GM19438 (cell line): Measurements from ENCODE around the gene BRMS1.
A peak's percentile ranks its signal among the peaks of the same experiment; 100 is the strongest.

Experiments
- ATAC-seq: cut with Tn5 transposase; IDR thresholded peaks from one replicate; pipeline ENCODE4 v1.9.1; 2021; ENCODE audit warnings: low read depth; ENCODE audit not compliant: unreplicated experiment

BRMS1 gene

GRCh38 chr11:66338276-66339161 is 6.4 kb downstream of the BRMS1 start:
- ATAC-seq, result no peak

- ATAC-seq, result no peak
Measured at GRCh38 chr11:66337103-66337899, 7.6 kb downstream of the BRMS1 start.

DNA sequence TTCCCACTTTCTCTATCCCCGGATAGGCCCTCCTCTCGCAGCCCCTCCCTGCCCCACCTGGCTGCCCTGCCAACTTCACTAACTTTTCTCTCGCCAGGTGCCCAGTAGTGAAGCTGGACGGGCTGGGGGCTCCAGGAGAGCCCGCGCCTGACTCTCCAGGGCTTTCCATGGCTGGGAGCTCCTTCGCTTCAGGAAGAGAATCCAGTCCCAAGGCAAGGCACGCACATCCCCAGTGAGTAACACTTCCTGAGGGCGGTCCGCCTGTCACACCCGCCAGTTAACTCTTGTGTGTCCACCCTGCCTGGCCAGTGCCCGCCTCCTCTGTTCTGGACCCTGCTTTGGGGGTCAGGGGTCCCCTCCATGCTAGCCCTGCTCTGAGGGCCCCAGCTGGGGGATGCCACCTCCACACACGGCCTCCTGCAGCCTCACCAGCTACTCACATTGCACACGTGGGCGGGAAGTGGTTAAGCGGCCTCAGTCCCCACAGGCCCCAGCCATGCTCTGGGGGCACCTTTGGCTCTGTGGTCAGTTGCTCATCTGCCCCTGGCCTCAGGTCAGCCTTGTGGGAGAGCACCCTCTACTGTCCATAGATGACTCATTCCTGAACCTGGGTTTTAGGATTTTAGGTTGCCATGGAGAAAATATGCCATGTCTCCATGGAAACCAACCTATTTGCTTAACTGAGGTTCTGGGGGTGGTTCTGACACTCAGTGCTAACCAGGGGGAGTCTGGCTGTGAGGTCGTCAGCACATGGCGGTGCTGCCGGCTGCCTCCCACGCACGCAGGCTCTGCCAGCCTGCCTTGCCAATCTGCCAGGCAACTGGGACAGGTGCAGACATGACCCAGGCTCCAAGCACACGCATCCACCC is 8.4 kb downstream of the BRMS1 start, which contains the start of gene RIN1:
TSS of gene RIN1 (minus strand) at position 201 of the 869 bp plus-strand sequence. CDS start at position 169, 32 bp downstream.
- peak; percentile 61 for ATAC-seq

- no peak for ATAC-seq
Measured at GRCh38 chr11:66335531-66336233, 9.2 kb downstream of the BRMS1 start.

DNA sequence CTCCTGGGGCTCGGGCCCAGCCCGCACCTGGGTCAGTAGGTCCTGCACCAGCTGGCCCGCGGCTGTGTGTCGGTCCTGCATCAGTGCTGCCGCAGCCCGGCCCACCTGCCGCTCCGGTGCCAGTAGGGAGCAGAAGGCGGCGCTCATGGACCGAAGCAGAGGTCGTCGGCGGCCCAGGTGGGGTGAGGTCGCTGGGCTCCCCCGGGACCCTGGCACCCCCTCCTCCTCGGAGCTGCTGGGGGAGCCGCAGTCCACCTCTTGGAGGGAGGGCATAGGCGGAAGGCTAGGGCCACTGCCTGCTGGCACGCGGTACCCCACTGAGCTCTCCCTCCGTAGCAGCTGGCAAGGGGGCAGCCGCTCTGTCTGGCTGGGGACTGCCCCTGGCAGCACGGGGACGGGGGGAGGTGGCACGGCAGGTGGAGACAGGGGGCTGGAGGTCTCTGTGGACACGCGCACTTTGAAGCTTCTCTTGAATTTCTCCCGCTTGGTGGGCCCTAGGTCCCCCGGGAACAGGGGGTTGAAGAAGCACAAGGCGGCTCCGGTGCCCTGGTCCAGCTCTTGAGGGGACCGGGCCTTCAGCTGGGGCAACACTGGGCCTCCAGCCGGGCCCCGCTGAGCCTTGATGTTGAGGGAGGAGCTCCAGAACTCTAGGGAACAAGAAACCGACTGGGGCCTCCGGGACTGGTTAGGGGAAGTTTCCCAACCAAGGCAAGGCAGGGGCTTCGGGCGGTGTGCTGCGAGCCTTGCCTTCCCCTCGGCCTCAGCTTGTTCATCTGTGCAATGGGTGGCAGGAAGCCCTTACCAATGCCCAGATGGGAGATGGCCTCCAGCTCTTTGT is 10.1 kb downstream of the BRMS1 start:
- ATAC-seq, result no peak

GRCh38 chr11:66333896-66334604 is 10.9 kb downstream of the BRMS1 start:
- no peak for ATAC-seq

GRCh38 chr11:66333220-66333877 is 11.6 kb downstream of the BRMS1 start:
- no peak for ATAC-seq

- ATAC-seq, result no peak
Measured at GRCh38 chr11:66332371-66333219, 12.3 kb downstream of the BRMS1 start.

GRCh38 chr11:66331542-66332370 is 13.1 kb downstream of the BRMS1 start:
- no peak for ATAC-seq

- no peak for ATAC-seq
Measured at GRCh38 chr11:66330931-66331330, 14.0 kb downstream of the BRMS1 start.

DNA sequence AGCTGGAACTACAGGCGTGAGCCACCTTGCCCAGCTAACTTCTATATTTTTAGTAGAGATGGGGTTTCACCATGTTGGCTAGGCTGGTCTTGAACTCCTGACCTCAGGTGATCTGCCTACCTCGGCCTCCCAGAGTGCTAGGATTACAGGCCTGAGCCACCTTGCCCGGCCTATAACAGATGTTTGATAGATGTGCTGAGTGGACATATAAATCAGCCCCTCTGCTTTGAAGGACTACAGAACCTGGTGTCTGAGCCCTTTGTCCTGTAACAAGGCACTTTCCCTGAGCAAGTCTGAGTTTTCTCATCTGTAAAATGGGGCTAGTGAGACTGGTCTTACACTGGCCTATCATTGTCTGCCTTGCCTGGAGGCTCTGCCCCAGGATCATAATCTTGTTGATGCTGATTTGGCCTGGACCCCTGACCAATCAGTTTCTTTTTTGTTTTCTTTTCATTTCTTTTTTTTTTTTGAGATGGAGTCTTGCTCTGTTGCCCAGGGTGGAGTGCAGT is 15.7 kb downstream of the BRMS1 start:
- no peak for ATAC-seq

DNA sequence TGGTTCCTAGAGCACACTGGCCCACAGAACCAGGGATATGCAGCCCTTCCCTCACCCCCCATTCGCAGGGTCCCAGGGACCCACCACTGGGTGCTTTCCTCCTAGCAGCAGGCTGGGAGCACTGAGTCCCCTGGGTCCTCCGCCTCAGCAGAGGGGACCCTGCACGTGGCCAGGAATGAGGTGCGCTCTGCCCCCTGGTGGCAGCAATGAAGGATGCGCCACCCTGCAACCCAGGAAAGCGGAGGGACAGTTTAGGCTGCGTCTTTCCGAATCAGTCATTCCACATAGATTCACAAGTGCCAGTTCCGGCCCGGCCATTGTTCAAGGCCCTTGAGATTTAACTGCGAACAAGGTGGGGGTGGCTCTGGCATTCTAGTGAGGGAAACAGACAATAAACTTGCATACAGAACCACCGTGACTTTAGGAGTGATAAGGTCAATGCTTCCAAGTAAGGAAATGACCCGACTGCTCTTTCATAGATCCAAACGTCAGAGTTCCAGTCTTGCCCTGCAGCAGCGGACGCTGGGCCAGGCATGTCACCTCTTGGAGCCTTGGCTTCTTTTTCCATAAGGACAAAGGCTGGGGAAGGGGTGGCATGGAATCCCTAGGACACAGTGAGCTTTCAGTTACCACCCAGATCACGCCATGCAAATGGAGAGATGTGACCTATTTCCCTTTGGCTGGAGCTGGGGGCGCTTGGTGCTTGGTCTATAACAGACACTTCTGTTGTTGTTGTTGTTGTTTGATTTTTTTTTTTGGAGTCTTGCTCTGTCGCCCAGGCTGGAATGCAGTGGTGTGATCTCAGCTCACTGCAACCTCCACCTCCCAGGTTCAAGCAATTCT is 16.4 kb downstream of the BRMS1 start:
- no peak for ATAC-seq

DNA sequence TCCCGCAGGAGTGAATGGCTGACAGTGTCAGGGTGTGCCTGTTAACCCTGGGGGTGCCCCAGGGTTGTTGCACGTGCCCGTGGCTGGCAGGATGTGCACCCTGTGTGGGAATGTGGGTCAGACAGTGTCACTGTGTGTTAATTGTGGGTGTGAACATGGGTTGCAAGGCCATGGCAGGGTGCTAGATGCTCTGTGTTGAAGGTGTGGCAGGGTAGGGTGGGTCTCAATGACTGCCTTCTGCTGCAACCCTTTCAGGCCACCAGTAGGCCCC is 16.9 kb downstream of the BRMS1 start:
- no peak for ATAC-seq

- ATAC-seq, result no peak
Measured at GRCh38 chr11:66327171-66328030, 17.5 kb downstream of the BRMS1 start.
